Astrocyte (in vitro differentiated cells and primary cell): ENCODE measurements around the gene KCNB1. TPM values are rescaled to one million over a fixed set of nuclear protein-coding genes. Genes with fewer than 3 reads are reported as not detected.

ENCODE experiments used
- DNase-seq: peaks from one replicate; pipeline ENCODE4 v3.0.0-alpha.2; 2010; ENCODE audit warnings: low read depth
- FAIRE-seq: peaks from 2 replicates; lab custom pipeline; 2011; peaks lifted over from hg19 to GRCh38; lab: Jason Lieb, UNC
- H2AFZ ChIP-seq: 2 replicates; pipeline ENCODE4 v1.6.0; 2012; ENCODE audit warnings: low read depth, low read length, inconsistent platforms
- H3K27ac ChIP-seq: 2 replicates; pipeline ENCODE4 v1.5.1; 2011; ENCODE audit warnings: low read depth, low read length, inconsistent platforms
- H3K27me3 ChIP-seq: 2 replicates; pipeline ENCODE4 v1.6.0; 2011; ENCODE audit warnings: low read length, inconsistent platforms; ENCODE audit not compliant: insufficient read depth
- H3K36me3 ChIP-seq: 2 replicates; pipeline ENCODE4 v1.5.1; 2011; ENCODE audit warnings: low read length, inconsistent platforms; ENCODE audit not compliant: insufficient read depth
- H3K4me1 ChIP-seq: 2 replicates; pipeline ENCODE4 v1.5.1; 2011; ENCODE audit warnings: low read length, inconsistent platforms; ENCODE audit not compliant: insufficient read depth
- H3K4me2 ChIP-seq: 2 replicates; pipeline ENCODE4 v1.6.0; 2012; ENCODE audit warnings: low read length, inconsistent platforms
- H3K4me3 ChIP-seq: 2 replicates; pipeline ENCODE4 v1.5.1; 2011; ENCODE audit warnings: low read depth, mild to moderate bottlenecking, low read length, inconsistent platforms; ENCODE audit not compliant: insufficient read depth
- H3K79me2 ChIP-seq: 2 replicates; pipeline ENCODE4 v1.6.0; 2012; ENCODE audit warnings: mild to moderate bottlenecking, low read length, inconsistent platforms; ENCODE audit not compliant: insufficient read depth
- H3K9ac ChIP-seq: 2 replicates; pipeline ENCODE4 v1.6.0; 2012; ENCODE audit warnings: mild to moderate bottlenecking, low read length, inconsistent platforms
- H3K9me3 ChIP-seq: 2 replicates; pipeline ENCODE4 v1.5.1; 2012; ENCODE audit warnings: low read depth, mild to moderate bottlenecking, low read length, inconsistent platforms; ENCODE audit not compliant: insufficient read depth
- H4K20me1 ChIP-seq: 2 replicates; pipeline ENCODE4 v1.6.0; 2012; ENCODE audit warnings: low read length, inconsistent platforms; ENCODE audit not compliant: insufficient read depth
- H3K27ac Mint-ChIP-seq: one replicate; pipeline ENCODE4 v1.8.0; 2021; ENCODE audit warnings: mild to moderate bottlenecking, mixed read lengths; ENCODE audit not compliant: unreplicated experiment
- H3K27me3 Mint-ChIP-seq: one replicate; pipeline ENCODE4 v1.8.0; 2021; ENCODE audit warnings: low read depth, mixed read lengths; ENCODE audit not compliant: unreplicated experiment
- H3K36me3 Mint-ChIP-seq: one replicate; pipeline ENCODE4 v1.8.0; 2021; ENCODE audit warnings: low read depth, mixed read lengths; ENCODE audit not compliant: unreplicated experiment
- H3K4me1 Mint-ChIP-seq: one replicate; pipeline ENCODE4 v1.8.0; 2021; ENCODE audit warnings: low read depth, mixed read lengths; ENCODE audit not compliant: unreplicated experiment
- H3K4me3 Mint-ChIP-seq: one replicate; pipeline ENCODE4 v1.8.0; 2021; ENCODE audit warnings: mild to moderate bottlenecking, moderate library complexity, mixed read lengths; ENCODE audit not compliant: unreplicated experiment
- H3K9me3 Mint-ChIP-seq: one replicate; pipeline ENCODE4 v1.8.0; 2021; ENCODE audit warnings: mild to moderate bottlenecking, mixed read lengths; ENCODE audit not compliant: unreplicated experiment
- CTCF ChIP-seq: IDR thresholded peaks from 2 replicates; pipeline ENCODE4 v1.5.1; 2011; ENCODE audit warnings: low read depth, mild to moderate bottlenecking, inconsistent platforms, low read length, moderate library complexity; ENCODE audit not compliant: insufficient read depth
- EZH2 ChIP-seq: IDR thresholded peaks from 2 replicates; pipeline ENCODE4 v1.6.1; 2012; ENCODE audit warnings: mild to moderate bottlenecking, low read length, inconsistent platforms; ENCODE audit not compliant: insufficient read depth
- total RNA-seq: library from RNA; stranded (reverse); gene quantifications from 2 replicates; pipeline ENCODE4 v1.2.1, GENCODE V29; 2021

KCNB1 gene
- total RNA-seq, 1 donor from 2014 or later: 0.48 TPM

DNA sequence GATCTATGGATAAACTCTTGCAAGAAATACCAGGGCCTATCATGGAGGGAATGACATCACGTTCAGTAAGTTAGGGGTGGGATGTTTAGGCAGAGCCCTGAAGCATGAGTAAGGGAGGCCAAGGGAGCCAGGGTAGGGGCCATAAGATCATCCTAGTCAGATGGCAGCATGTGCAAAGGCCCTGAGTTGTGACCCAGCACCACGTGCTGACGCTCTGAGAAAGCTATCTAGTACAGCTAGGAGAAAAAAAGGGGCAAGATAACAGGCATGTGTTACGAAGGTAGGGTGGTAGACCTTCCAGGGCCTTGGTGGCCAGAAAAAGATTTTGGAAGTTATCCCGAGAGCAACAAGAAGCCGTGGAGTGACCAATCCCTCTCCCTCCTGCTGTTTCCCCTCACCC, 22.3 kb downstream of the KCNB1 start:
- peaks cover 65% of the 10 kb centered on the region for H3K27me3 Mint-ChIP-seq

GRCh38 chr20:49459684-49460083, 22.8 kb downstream of the KCNB1 start:
- Histone ChIP-seq H3K4me2 (no peak overlapping the region), H3K27me3 (peaks cover 27% of the 10 kb centered on the region), H2AFZ (no peak overlapping the region), H3K4me1 (peaks cover 3% of the 10 kb centered on the region), H3K36me3 (no peaks in the 10 kb centered on the region), H3K9ac (no peak overlapping the region), H4K20me1 (no peaks in the 10 kb centered on the region), H3K27ac (no peak overlapping the region), H3K9me3 (no peaks in the 10 kb centered on the region), H3K4me3 (no peak overlapping the region), H3K79me2 (no peaks in the 10 kb centered on the region)
- Mint-ChIP-seq H3K4me1 (no peaks in the 10 kb centered on the region), H3K27me3 (peaks cover 64% of the 10 kb centered on the region), H3K27ac (no peak overlapping the region), H3K36me3 (no peaks in the 10 kb centered on the region), H3K9me3 (no peaks in the 10 kb centered on the region), H3K4me3 (no peak overlapping the region)
- no peak for FAIRE-seq
- no peak for DNase-seq
- TF ChIP-seq EZH2: no peak
- TF ChIP-seq CTCF: no peak

More for the DNA sequence above, 22.3 kb downstream of the KCNB1 start:
- Histone ChIP-seq H3K36me3 (no peaks in the 10 kb centered on the region), H3K79me2 (no peaks in the 10 kb centered on the region), H3K9me3 (no peaks in the 10 kb centered on the region), H3K27ac (no peak overlapping the region), H3K27me3 (peaks cover 25% of the 10 kb centered on the region), H2AFZ (no peak overlapping the region), H3K4me2 (no peak overlapping the region), H3K4me3 (no peak overlapping the region), H4K20me1 (no peaks in the 10 kb centered on the region), H3K4me1 (peaks cover 3% of the 10 kb centered on the region), H3K9ac (no peak overlapping the region)
- Mint-ChIP-seq H3K36me3 (no peaks in the 10 kb centered on the region), H3K27ac (no peak overlapping the region), H3K4me1 (no peaks in the 10 kb centered on the region), H3K4me3 (no peak overlapping the region), H3K9me3 (no peaks in the 10 kb centered on the region)
- FAIRE-seq (no peak), DNase-seq (no peak)
- TF ChIP-seq CTCF (no peak), EZH2 (no peak)

DNA sequence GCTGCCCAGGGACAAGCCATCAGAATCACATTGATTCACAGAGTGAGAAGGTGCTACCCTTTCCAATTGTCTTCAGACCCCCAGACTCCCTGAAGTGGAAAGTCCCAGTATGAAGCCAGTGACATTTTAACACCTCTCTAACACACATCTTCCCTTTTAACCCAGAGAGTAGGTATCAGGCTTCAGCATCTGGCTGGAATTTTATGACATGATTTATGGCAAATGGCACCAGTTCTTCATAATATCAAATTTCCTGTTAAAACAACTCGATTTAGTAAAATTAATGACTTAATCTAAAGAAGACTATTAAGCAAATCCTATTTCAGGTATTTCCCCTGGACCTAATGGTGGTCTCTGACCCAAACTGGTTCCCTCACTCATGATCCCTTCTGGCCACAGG, 25.0 kb downstream of the KCNB1 start:
- Histone ChIP-seq H3K4me1 (peaks cover 3% of the 10 kb centered on the region), H3K9ac (no peak overlapping the region), H3K79me2 (no peaks in the 10 kb centered on the region), H3K4me2 (no peak overlapping the region), H3K27ac (no peak overlapping the region), H3K36me3 (no peaks in the 10 kb centered on the region), H3K4me3 (no peak overlapping the region), H2AFZ (no peak overlapping the region), H3K27me3 (peaks cover 26% of the 10 kb centered on the region), H3K9me3 (no peaks in the 10 kb centered on the region), H4K20me1 (no peaks in the 10 kb centered on the region)
- H3K27me3 Mint-ChIP-seq: peaks cover 68% of the 10 kb centered on the region
- no peak for DNase-seq
- no peak overlapping the region for H3K4me3 Mint-ChIP-seq
- no peaks in the 10 kb centered on the region for H3K36me3 Mint-ChIP-seq
- no peaks in the 10 kb centered on the region for H3K4me1 Mint-ChIP-seq
- no peak overlapping the region for H3K27ac Mint-ChIP-seq
- no peak for FAIRE-seq
- TF ChIP-seq EZH2 (no peak), CTCF (no peak)
- no peaks in the 10 kb centered on the region for H3K9me3 Mint-ChIP-seq
